Left ventricle myocardium inferior (tissue), 1 donor: ENCODE measurements around the gene ZDHHC14. TPM values are rescaled to one million over a fixed set of nuclear protein-coding genes. Genes with fewer than 3 reads are reported as not detected.
A peak's percentile ranks its signal among the peaks of the same experiment; 100 is the strongest.

ENCODE experiments used
- DNase-seq: peaks from one replicate; pipeline ENCODE4 v3.0.0-alpha.2; 2020
- H3K27ac ChIP-seq: fragments of 200-600 bp; replicated peaks from 2 replicates; pipeline ENCODE4 v1.8.0; 2021
- H3K27me3 ChIP-seq: fragments of 200-600 bp; 2 replicates; pipeline ENCODE4 v1.8.0; 2021; ENCODE audit warnings: low read depth
- H3K36me3 ChIP-seq: fragments of 200-600 bp; 2 replicates; pipeline ENCODE4 v1.8.0; 2021
- H3K4me1 ChIP-seq: fragments of 200-600 bp; 2 replicates; pipeline ENCODE4 v1.8.0; 2021
- H3K4me3 ChIP-seq: fragments of 200-600 bp; 2 replicates; pipeline ENCODE4 v1.8.0; 2021; ENCODE audit warnings: mild to moderate bottlenecking, moderate library complexity
- H3K9me3 ChIP-seq: fragments of 200-600 bp; replicated peaks from 2 replicates; pipeline ENCODE4 v1.8.0; 2021
- intact Hi-C: fragments of 100-400 bp; cut with micrococcal nuclease; formaldehyde crosslinking; loops from one replicate; pipeline ENCODE4 v1.11.0; 2022
- total RNA-seq: library from RNA; stranded (reverse); fragmentation: NEBNext Ultra II Directional; extraction: Animal tissue kit (Norgen Biotek cat#: 25700); gene quantifications from one replicate; pipeline ENCODE4 v1.2.1, GENCODE V29; 2021
- TF ChIP-seq, protein P1 (sequence below): fragments of 200-600 bp; IDR thresholded peaks from 2 replicates; pipeline ENCODE4 v1.8.0; 2021; ENCODE audit warnings: antibody characterized with exemption, mild to moderate bottlenecking, borderline replicate concordance
- donor health status: DM: no; HTN: yes; CAD: no; lungs with severe emphysema.

Gene ZDHHC14
- total RNA-seq, 1 donor from 2014 or later, result 10.0 TPM

DNA sequence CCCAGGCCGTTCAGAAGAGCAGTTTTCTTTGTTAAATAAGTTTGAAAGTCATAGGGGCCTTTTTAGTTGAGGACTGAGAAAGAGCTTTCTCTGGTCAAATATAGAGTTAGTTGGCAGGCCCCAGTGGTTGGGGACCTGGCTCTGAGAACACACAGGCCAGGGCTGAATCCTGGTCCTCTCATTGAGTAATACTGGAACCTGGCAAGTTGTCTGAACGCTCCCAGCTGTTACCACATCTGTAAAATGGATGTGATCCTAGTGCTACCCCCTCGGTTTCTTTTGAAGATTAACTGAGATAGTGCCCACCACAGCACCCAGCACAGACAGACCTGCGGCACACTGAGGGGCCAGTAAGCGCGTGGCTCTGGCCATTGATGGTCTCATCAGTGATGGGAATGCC is 215.5 kb downstream of the ZDHHC14 start:
- intact Hi-C loops, result loop anchor here (10.0 kb wide), 1 partner anchor 282 kb away; no protein-coding TSS in a partner anchor
- no peak for DNase-seq
- H3K4me1 ChIP-seq, result peaks cover 8% of the 10 kb centered on the region
- no peaks in the 10 kb centered on the region for H3K27me3 ChIP-seq
- H3K36me3 ChIP-seq, result peaks cover 12% of the 10 kb centered on the region
- TF ChIP-seq, protein P1, sequence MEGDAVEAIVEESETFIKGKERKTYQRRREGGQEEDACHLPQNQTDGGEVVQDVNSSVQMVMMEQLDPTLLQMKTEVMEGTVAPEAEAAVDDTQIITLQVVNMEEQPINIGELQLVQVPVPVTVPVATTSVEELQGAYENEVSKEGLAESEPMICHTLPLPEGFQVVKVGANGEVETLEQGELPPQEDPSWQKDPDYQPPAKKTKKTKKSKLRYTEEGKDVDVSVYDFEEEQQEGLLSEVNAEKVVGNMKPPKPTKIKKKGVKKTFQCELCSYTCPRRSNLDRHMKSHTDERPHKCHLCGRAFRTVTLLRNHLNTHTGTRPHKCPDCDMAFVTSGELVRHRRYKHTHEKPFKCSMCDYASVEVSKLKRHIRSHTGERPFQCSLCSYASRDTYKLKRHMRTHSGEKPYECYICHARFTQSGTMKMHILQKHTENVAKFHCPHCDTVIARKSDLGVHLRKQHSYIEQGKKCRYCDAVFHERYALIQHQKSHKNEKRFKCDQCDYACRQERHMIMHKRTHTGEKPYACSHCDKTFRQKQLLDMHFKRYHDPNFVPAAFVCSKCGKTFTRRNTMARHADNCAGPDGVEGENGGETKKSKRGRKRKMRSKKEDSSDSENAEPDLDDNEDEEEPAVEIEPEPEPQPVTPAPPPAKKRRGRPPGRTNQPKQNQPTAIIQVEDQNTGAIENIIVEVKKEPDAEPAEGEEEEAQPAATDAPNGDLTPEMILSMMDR, result no peak
- no peaks in the 10 kb centered on the region for H3K9me3 ChIP-seq
- H3K27ac ChIP-seq, result no peak overlapping the region
- H3K4me3 ChIP-seq, result no peak overlapping the region

DNA sequence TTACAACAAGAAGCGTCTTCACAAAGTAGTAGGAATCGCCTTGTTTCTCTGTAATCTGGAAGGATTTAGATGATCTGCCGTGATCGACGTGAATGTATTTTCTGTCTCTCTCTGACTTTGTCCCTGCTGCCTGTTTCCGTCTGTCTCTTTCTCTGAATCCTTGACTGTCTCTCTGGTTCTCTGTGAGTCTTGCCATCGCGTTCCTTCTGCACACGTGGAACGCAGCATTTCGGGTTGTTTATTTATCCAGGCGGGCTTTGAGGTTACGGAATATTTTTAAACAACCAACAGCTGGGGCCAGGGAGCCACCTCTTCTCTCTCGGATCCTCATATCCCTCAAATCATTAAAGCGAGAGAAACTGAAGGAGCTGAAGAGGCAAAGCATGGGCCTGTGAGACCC is 215.9 kb downstream of the ZDHHC14 start:
- H3K27ac ChIP-seq, result no peak overlapping the region
- intact Hi-C loops, result loop anchor here (10.0 kb wide), 1 partner anchor 282 kb away; no protein-coding TSS in a partner anchor

DNA sequence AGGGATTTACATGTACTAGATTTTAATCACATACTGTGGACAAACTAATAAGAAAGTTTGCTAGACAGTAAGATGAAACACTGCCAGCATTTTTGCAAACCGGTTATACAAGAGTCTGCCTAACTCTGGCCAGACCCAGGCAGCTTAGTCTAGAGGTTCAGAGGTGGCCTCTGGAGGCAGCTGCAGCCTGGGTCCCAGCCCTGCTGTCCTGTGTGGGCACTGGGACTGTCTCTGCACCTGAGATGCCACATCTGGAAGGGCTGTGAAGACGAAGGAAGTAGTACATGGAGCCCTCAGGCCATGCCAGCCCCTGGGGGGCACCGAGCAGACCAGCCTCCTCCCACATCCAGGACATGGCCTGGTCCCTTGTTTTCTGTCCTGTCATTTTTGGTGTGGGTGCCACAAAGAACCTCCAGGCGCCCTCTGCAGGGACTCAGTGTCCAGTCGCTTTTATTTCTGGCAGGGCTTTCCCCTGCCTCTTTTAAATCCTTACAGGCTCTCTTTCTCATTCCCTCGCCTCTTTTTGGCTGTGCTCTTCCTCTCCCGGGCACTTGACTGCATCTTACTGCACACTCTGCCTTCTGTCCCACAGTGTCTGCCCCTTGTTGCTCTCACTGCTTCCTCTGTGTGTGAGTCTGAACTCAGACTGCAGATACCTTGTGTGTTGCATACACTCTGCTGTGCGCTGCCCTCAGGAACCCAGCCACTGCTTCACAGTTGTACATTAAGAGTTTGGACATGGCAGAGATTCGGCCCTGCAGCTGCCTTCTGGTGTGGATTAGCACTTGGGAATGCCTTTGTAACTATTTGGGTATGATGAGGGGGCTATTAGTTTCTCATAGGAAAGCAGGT is 216.7 kb downstream of the ZDHHC14 start:
- H3K4me1 ChIP-seq, result peaks cover 8% of the 10 kb centered on the region
- TF ChIP-seq, protein P1, result peak; percentile 64
- no peak overlapping the region for H3K4me3 ChIP-seq
- intact Hi-C loops, result loop anchor here (10.0 kb wide), 1 partner anchor 283 kb away; no protein-coding TSS in a partner anchor
- H3K36me3 ChIP-seq, result peaks cover 12% of the 10 kb centered on the region
- no peaks in the 10 kb centered on the region for H3K9me3 ChIP-seq
- H3K27me3 ChIP-seq, result no peaks in the 10 kb centered on the region
- H3K27ac ChIP-seq, result no peak overlapping the region
- DNase-seq, result peak; percentile 36

More for the DNA sequence above, 215.9 kb downstream of the ZDHHC14 start:
- Histone ChIP-seq H3K4me1 (peaks cover 8% of the 10 kb centered on the region), H3K27me3 (no peaks in the 10 kb centered on the region), H3K36me3 (peaks cover 12% of the 10 kb centered on the region), H3K9me3 (no peaks in the 10 kb centered on the region), H3K4me3 (no peak overlapping the region)
- TF ChIP-seq, protein P1, result no peak
- no peak for DNase-seq

DNA sequence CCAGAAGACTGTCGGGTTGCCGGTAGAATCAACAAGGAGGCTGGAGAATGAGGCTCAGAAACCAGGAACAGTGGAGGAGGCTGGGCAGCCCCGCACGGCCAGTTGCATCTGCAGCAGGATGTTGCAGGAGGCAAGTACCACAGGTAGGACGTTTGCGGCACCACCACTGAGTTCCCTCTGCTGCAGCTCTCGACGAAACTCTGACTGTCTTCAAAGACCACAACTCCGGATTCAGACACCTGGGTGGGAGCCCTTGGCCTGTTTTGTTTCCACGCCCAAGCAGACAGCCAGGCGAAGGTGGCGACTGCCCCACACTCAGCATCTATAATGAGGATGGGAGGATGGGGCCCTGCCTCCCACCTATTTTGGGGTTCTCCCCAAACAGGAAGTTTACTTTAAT is 218.2 kb downstream of the ZDHHC14 start:
- Histone ChIP-seq H3K4me3 (no peak overlapping the region), H3K4me1 (peaks cover 8% of the 10 kb centered on the region), H3K9me3 (no peaks in the 10 kb centered on the region), H3K27ac (no peak overlapping the region), H3K27me3 (no peaks in the 10 kb centered on the region), H3K36me3 (peaks cover 6% of the 10 kb centered on the region)
- TF ChIP-seq, protein P1, result no peak
- DNase-seq, result no peak
- intact Hi-C loops, result loop anchor here (10.0 kb wide), 1 partner anchor 284 kb away; no protein-coding TSS in a partner anchor

DNA sequence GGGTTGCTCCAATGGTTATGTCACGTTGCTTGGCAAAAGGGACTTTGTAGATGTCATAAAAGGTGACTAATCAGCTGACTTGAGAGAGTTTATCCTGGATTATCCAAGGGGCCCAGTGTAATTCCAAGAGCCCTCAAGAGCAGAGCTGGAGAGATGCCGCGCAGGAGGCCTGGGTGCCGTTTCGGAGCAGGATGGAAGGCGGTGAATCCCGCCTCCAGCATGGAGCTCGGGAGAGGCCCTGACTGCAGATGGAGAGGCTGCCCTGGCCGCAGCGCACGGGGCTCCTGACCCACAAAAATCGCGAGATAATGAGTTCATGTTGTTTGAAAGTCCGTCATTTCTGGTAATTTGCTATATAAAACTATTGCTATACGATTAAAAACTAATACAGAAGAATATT is 219.8 kb downstream of the ZDHHC14 start:
- DNase-seq, result no peak
- H3K9me3 ChIP-seq, result no peaks in the 10 kb centered on the region
- no peak overlapping the region for H3K27ac ChIP-seq
- no peak overlapping the region for H3K4me3 ChIP-seq
- no peaks in the 10 kb centered on the region for H3K27me3 ChIP-seq
- TF ChIP-seq, protein P1, result no peak
- intact Hi-C loops, result no loop called here
- no peaks in the 10 kb centered on the region for H3K36me3 ChIP-seq
- H3K4me1 ChIP-seq, result peaks cover 8% of the 10 kb centered on the region
